ENCODE measurements around the gene GJC3.
"Not testable (repeated sequence)": the region's sequence is repeated elsewhere in the genome, so short reads cannot be mapped to it uniquely, and the experiment has no call there.

GJC3 gene, protein sequence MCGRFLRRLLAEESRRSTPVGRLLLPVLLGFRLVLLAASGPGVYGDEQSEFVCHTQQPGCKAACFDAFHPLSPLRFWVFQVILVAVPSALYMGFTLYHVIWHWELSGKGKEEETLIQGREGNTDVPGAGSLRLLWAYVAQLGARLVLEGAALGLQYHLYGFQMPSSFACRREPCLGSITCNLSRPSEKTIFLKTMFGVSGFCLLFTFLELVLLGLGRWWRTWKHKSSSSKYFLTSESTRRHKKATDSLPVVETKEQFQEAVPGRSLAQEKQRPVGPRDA

DNA sequence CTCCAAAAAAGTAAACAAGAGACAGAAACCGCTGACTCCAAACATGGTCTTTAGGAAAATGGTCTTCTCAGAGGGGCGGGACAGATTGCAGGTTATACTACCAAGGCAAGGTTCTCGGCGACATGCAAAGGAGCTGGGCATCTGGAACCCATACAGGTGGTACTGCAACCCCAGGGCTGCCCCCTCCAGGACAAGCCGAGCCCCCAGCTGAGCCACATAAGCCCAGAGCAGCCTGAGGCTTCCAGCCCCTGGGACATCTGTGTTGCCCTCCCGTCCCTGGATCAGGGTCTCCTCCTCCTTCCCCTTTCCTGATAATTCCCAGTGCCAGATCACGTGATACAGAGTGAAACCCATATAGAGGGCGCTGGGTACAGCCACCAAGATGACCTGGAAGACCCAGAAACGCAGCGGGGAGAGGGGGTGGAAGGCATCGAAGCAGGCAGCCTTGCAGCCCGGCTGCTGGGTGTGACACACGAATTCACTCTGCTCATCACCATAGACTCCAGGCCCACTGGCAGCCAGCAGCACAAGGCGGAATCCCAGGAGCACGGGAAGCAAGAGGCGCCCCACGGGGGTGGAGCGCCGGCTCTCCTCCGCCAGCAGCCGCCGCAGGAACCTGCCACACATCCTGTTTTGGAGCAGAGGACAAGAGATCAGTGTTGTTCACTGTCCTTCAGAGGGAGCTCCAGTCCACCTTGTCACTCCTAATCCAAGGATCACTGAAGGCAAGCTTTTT lies at the start of gene GJC3:
GJC3 (minus strand) TSS at position 627 of the 736 bp plus-strand sequence; CDS start at position 627, 0 bp downstream.
- Histone ChIP-seq H3K4me3 (ENCODE audit: low read depth in 1 of 5, low read length in 5 of 5) (peak within 1 kb of the TSS in 3 of 5 donors; percentile 37 to 53 (median 47)), H3K4me1 (ENCODE audit: control insufficient read depth in 5 of 5, insufficient read depth in 5 of 5, low read length in 5 of 5) (peaks cover 0 to 13% (median 8%) of the 10 kb centered on the region in 5 donors), H3K9ac (ENCODE audit: low read length in 5 of 5) (peak within 1 kb of the TSS in 1 of 5 donors; percentile 53), H3K36me3 (ENCODE audit: control insufficient read depth in 5 of 5, insufficient read depth in 5 of 5, low read length in 5 of 5) (no peaks in the 10 kb centered on the region), H3K27ac (ENCODE audit: low read depth, low read length) (no peak within 1 kb of the TSS), H3K27me3 (ENCODE audit: control insufficient read depth in 5 of 5, insufficient read depth in 4 of 5, low read length in 5 of 5) (peaks cover 3 to 20% (median 7%) of the 10 kb centered on the region in 5 donors), H3K9me3 (ENCODE audit: control insufficient read depth in 5 of 5, low read length in 5 of 5) (no peaks in the 10 kb centered on the region)

DNA sequence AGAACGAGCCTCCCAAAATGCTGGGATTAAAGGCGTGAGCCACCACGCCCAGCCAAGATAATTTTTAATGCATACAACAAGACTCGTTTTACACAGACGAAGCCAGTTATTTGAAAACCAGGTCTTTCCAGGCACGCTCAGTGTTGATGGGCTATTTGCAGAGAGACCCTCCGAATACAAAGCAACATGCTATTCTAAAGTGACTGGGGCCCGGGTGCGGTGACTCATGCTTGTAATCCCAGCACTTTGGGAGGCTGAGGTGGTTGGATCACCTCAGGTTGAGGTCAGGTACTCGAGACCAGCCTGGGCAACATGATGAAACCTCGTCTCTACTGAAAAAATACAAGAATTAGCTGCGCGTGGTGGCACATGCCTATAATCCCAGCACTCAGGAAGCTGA lies 47.2 kb upstream of the GJC3 start:
- H3K4me1 ChIP-seq (ENCODE audit: control insufficient read depth in 5 of 5, insufficient read depth in 5 of 5, low read length in 5 of 5): peaks cover 0 to 21% (median 10%) of the 10 kb centered on the region in 5 donors
- peaks cover 0 to 4% (median 0%) of the 10 kb centered on the region in 5 donors for H3K9me3 ChIP-seq (ENCODE audit: control insufficient read depth in 5 of 5, low read length in 5 of 5)
- H3K4me3 ChIP-seq (ENCODE audit: low read depth in 1 of 5, low read length in 5 of 5): no peak overlapping the region
- H3K27me3 ChIP-seq (ENCODE audit: control insufficient read depth in 5 of 5, insufficient read depth in 4 of 5, low read length in 5 of 5): no peaks in the 10 kb centered on the region
- no peak overlapping the region for H3K27ac ChIP-seq (ENCODE audit: low read depth, low read length)
- H3K9ac ChIP-seq (ENCODE audit: low read length in 5 of 5): no peak overlapping the region
- no peaks in the 10 kb centered on the region for H3K36me3 ChIP-seq (ENCODE audit: control insufficient read depth in 5 of 5, insufficient read depth in 5 of 5, low read length in 5 of 5)

DNA sequence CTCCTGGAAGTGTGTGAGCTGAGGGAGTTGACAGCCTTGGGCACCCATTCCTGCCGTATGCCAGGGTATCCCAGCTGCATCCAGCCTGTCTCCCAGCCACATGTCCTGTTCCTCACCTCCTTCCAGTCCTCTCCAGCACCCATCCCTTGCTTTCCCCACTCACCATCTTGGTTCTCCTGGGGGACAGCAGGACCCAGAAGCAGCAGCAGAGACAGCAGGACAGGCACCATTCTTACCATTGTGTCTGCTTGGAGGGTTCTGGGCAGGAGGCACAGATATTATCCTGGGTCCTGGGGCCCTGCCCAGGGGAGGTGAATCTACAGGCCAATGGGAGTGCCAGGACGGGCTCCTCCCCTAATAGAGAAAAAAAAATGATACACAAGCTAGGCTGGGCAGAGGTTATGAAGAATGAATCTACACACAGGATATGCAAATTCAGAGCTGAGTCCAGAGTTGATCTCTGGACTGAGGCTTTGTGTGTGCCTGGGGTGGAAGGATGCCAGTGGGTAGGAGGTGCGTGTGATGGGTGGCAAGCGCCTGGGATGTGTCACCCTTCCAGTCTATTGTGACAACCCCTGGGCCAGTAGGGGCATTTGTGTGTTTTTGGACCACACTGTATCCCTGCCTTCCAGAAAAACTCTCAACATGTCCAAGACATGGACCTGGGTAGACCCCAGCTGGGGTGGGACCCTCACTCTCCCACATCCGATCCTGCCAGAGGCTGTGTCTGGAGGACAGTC lies 46.5 kb upstream of the GJC3 start, which contains the start of gene AZGP1:
AZGP1 (minus strand) TSS at position 250 of the 740 bp plus-strand sequence; CDS start at position 239, 11 bp downstream.
- peaks cover 0 to 21% (median 10%) of the 10 kb centered on the region in 5 donors for H3K4me1 ChIP-seq (ENCODE audit: control insufficient read depth in 5 of 5, insufficient read depth in 5 of 5, low read length in 5 of 5)
- H3K27ac ChIP-seq (ENCODE audit: low read depth, low read length): peak within 1 kb of the TSS; percentile 52
- no peaks in the 10 kb centered on the region for H3K27me3 ChIP-seq (ENCODE audit: control insufficient read depth in 5 of 5, insufficient read depth in 4 of 5, low read length in 5 of 5)
- H3K9ac ChIP-seq (ENCODE audit: low read length in 5 of 5): peak within 1 kb of the TSS in 1 of 5 donors; percentile 35
- peaks cover 0 to 4% (median 0%) of the 10 kb centered on the region in 5 donors for H3K36me3 ChIP-seq (ENCODE audit: control insufficient read depth in 5 of 5, insufficient read depth in 5 of 5, low read length in 5 of 5)
- peaks cover 0 to 4% (median 0%) of the 10 kb centered on the region in 5 donors for H3K9me3 ChIP-seq (ENCODE audit: control insufficient read depth in 5 of 5, low read length in 5 of 5)
- peak within 1 kb of the TSS; percentile 37 to 70 (median 57) for H3K4me3 ChIP-seq (ENCODE audit: low read depth in 1 of 5, low read length in 5 of 5)

DNA sequence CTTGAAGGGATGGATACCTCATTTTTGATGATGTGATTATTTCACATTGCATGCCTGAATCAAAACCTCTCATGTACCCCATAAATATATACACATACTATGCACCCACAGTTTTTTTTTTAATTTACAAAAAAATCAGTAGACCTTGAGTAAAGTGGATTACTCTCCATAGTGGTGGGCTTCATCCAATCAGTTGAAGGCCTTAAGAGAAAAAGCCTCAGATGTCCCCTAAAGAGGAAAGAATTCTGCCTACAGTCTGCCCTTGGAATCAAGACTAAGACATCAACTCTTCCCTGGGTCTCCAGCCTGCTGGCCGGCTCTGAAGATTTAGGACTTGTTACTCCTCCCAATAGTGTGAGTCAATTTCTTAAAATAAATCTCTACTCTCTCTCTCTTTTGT lies 45.3 kb upstream of the GJC3 start:
- peaks cover 0 to 4% (median 0%) of the 10 kb centered on the region in 5 donors for H3K9me3 ChIP-seq (ENCODE audit: control insufficient read depth in 5 of 5, low read length in 5 of 5)
- peak overlapping the region; percentile 52 for H3K27ac ChIP-seq (ENCODE audit: low read depth, low read length)
- no peak overlapping the region for H3K9ac ChIP-seq (ENCODE audit: low read length in 5 of 5)
- H3K4me1 ChIP-seq (ENCODE audit: control insufficient read depth in 5 of 5, insufficient read depth in 5 of 5, low read length in 5 of 5): peaks cover 0 to 21% (median 10%) of the 10 kb centered on the region in 5 donors
- peaks cover 0 to 10% (median 0%) of the 10 kb centered on the region in 5 donors for H3K36me3 ChIP-seq (ENCODE audit: control insufficient read depth in 5 of 5, insufficient read depth in 5 of 5, low read length in 5 of 5)
- H3K27me3 ChIP-seq (ENCODE audit: control insufficient read depth in 5 of 5, insufficient read depth in 4 of 5, low read length in 5 of 5): no peaks in the 10 kb centered on the region
- peak overlapping the region in 2 of 5 donors; percentile 57 to 70 for H3K4me3 ChIP-seq (ENCODE audit: low read depth in 1 of 5, low read length in 5 of 5)

DNA sequence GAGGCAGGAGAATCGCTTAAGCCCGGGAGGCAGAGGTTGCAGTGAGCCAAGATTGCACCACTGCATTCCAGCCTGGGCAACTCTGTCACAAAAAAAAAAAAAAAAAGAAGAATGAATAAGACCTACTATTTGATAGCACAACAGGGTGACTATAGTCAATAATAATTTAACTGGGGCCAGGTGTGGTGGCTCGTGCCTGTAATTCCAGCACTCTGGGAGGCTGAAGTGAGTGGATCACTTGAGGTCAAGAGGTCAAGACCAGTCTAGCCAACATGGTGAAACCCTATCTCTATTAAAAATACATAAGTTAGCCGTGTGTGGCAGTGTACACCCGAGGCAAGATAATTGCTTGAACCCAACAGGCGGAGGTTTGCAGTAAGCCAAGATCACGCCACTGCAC lies 44.4 kb upstream of the GJC3 start:
- H3K27me3 ChIP-seq (ENCODE audit: control insufficient read depth in 5 of 5, insufficient read depth in 4 of 5, low read length in 5 of 5); H3K9ac ChIP-seq (ENCODE audit: low read length in 5 of 5); H3K27ac ChIP-seq (ENCODE audit: low read depth, low read length); H3K9me3 ChIP-seq (ENCODE audit: control insufficient read depth in 5 of 5, low read length in 5 of 5); H3K4me3 ChIP-seq (ENCODE audit: low read depth in 1 of 5, low read length in 5 of 5): not testable (repeated sequence)
- peaks cover 0 to 21% (median 10%) of the 10 kb centered on the region in 5 donors for H3K4me1 ChIP-seq (ENCODE audit: control insufficient read depth in 5 of 5, insufficient read depth in 5 of 5, low read length in 5 of 5)
- peaks cover 0 to 10% (median 0%) of the 10 kb centered on the region in 5 donors for H3K36me3 ChIP-seq (ENCODE audit: control insufficient read depth in 5 of 5, insufficient read depth in 5 of 5, low read length in 5 of 5)

DNA sequence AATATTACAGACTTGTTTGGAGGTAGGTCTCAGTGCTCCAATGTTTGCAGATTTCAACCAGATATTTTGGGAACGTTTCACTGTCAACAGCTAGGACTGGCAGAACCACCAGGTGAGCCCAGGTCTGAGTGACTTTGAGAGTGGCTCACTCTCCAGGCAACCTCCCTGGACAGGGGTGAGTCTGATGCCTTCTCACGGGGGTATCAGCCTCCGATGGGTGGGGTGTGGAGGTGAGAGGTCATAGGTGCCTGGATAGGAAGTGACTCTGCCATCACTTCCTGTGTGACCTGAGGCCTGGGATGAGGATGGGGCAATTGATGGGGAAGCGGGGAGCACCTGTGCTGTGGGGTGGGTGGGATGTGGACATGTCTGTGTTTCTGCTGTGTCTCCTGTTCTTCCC lies 41.8 kb upstream of the GJC3 start:
- H3K4me1 ChIP-seq (ENCODE audit: control insufficient read depth in 5 of 5, insufficient read depth in 5 of 5, low read length in 5 of 5): peaks cover 0 to 21% (median 10%) of the 10 kb centered on the region in 5 donors
- peaks cover 0 to 4% (median 0%) of the 10 kb centered on the region in 5 donors for H3K9me3 ChIP-seq (ENCODE audit: control insufficient read depth in 5 of 5, low read length in 5 of 5)
- H3K27ac ChIP-seq (ENCODE audit: low read depth, low read length): no peak overlapping the region
- no peak overlapping the region for H3K9ac ChIP-seq (ENCODE audit: low read length in 5 of 5)
- peaks cover 0 to 26% (median 0%) of the 10 kb centered on the region in 5 donors for H3K36me3 ChIP-seq (ENCODE audit: control insufficient read depth in 5 of 5, insufficient read depth in 5 of 5, low read length in 5 of 5)
- no peaks in the 10 kb centered on the region for H3K27me3 ChIP-seq (ENCODE audit: control insufficient read depth in 5 of 5, insufficient read depth in 4 of 5, low read length in 5 of 5)
- no peak overlapping the region for H3K4me3 ChIP-seq (ENCODE audit: low read depth in 1 of 5, low read length in 5 of 5)

DNA sequence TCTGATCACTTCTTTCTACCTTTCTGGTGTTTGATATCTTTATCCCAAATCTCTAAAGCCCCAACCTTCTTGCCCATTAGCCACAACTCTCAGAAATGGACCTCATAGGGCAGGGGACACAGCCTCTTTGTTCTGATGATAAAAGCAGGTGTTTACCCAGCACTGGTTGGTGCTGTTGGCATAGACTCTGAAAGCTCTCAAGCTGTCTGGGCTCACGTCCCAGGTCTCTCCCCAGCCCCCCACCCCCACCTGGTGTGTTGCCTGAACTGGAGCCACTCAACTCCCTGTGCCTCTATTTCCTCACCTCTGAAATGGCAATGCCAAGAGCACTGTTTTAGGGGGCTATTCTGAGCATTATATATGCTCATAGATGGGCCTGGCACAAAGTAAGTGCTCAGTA lies 40.4 kb upstream of the GJC3 start:
- not testable (repeated sequence) for H3K27me3 ChIP-seq (ENCODE audit: control insufficient read depth in 5 of 5, insufficient read depth in 4 of 5, low read length in 5 of 5); H3K4me3 ChIP-seq (ENCODE audit: low read depth in 1 of 5, low read length in 5 of 5); H3K27ac ChIP-seq (ENCODE audit: low read depth, low read length); H3K4me1 ChIP-seq (ENCODE audit: control insufficient read depth in 5 of 5, insufficient read depth in 5 of 5, low read length in 5 of 5); H3K9ac ChIP-seq (ENCODE audit: low read length in 5 of 5); H3K9me3 ChIP-seq (ENCODE audit: control insufficient read depth in 5 of 5, low read length in 5 of 5)
- peaks cover 0 to 28% (median 0%) of the 10 kb centered on the region in 5 donors for H3K36me3 ChIP-seq (ENCODE audit: control insufficient read depth in 5 of 5, insufficient read depth in 5 of 5, low read length in 5 of 5)

DNA sequence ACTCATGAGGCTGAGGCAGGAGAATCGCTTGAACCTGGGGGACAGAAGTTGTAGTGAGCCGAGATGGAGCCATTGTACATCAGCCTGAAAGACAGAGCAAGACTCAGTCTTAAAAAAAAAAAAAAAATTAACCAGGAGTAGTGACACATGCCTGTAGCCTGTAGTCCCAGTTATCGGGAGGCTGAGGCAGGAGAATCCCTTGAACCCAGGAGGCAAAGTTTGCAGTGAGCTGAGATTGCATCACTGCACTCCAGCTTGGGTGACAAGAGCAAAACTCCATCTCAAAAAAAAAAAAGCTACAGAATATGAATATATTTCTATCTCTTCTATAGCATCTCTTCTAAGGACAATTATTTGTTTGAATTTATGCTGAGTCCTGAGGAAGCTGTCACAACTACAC lies 39.9 kb upstream of the GJC3 start:
- Histone ChIP-seq H3K9ac (ENCODE audit: low read length in 5 of 5) (no peak overlapping the region), H3K4me3 (ENCODE audit: low read depth in 1 of 5, low read length in 5 of 5) (no peak overlapping the region), H3K36me3 (ENCODE audit: control insufficient read depth in 5 of 5, insufficient read depth in 5 of 5, low read length in 5 of 5) (peaks cover 0 to 28% (median 0%) of the 10 kb centered on the region in 5 donors), H3K9me3 (ENCODE audit: control insufficient read depth in 5 of 5, low read length in 5 of 5) (peaks cover 0 to 4% (median 0%) of the 10 kb centered on the region in 5 donors), H3K27ac (ENCODE audit: low read depth, low read length) (no peak overlapping the region), H3K4me1 (ENCODE audit: control insufficient read depth in 5 of 5, insufficient read depth in 5 of 5, low read length in 5 of 5) (peaks cover 0 to 4% (median 0%) of the 10 kb centered on the region in 5 donors), H3K27me3 (ENCODE audit: control insufficient read depth in 5 of 5, insufficient read depth in 4 of 5, low read length in 5 of 5) (peaks cover 0 to 3% (median under 1%) of the 10 kb centered on the region in 5 donors)

DNA sequence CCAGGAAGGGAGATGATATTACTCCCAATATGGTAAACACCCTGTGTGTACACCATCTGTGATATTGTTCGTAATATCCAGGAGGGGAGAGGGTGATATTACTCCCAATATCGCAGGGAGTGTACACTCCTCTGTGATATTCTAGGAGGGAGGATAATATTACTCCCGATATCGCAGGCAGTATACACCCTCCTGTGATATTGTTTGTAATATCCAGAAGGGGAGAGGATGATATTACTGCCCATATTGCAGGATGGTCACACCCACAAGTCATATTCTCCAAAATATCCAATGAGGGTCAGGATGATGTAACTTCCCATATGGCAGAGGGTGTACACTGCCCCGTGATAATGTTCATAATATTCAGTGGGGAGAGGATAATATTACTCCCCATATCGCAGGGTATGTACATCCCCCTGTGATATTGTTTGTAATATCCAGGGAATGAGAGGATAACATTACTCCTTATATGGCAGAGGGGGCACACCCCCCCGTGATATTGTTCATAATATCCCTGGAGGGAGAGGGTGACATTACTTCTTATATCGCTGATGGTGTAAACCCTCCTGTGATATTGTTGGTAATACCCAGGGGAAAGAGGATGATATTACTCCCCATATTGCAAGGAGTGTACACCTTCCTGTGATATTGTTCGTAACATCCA lies 29.3 kb upstream of the GJC3 start:
- H3K4me1 ChIP-seq (ENCODE audit: control insufficient read depth in 5 of 5, insufficient read depth in 5 of 5, low read length in 5 of 5): peaks cover 0 to 3% (median 0%) of the 10 kb centered on the region in 5 donors
- no peak overlapping the region for H3K4me3 ChIP-seq (ENCODE audit: low read depth in 1 of 5, low read length in 5 of 5)
- no peak overlapping the region for H3K27ac ChIP-seq (ENCODE audit: low read depth, low read length)

More for the DNA sequence above, 29.3 kb upstream of the GJC3 start:
- Histone ChIP-seq H3K9ac (ENCODE audit: low read length in 5 of 5) (no peak overlapping the region), H3K36me3 (ENCODE audit: control insufficient read depth in 5 of 5, insufficient read depth in 5 of 5, low read length in 5 of 5) (no peaks in the 10 kb centered on the region), H3K9me3 (ENCODE audit: control insufficient read depth in 5 of 5, low read length in 5 of 5) (no peaks in the 10 kb centered on the region), H3K27me3 (ENCODE audit: control insufficient read depth in 5 of 5, insufficient read depth in 4 of 5, low read length in 5 of 5) (peaks cover 0 to 13% (median 10%) of the 10 kb centered on the region in 5 donors)
